ENCODE data around the gene CD84. TPM values are rescaled to one million over a fixed set of nuclear protein-coding genes. Genes with fewer than 3 reads are reported as not detected.
A peak's percentile ranks its signal among the peaks of the same experiment; 100 is the strongest.

Gene CD84
- total RNA-seq, 1 donor = not detected

DNA sequence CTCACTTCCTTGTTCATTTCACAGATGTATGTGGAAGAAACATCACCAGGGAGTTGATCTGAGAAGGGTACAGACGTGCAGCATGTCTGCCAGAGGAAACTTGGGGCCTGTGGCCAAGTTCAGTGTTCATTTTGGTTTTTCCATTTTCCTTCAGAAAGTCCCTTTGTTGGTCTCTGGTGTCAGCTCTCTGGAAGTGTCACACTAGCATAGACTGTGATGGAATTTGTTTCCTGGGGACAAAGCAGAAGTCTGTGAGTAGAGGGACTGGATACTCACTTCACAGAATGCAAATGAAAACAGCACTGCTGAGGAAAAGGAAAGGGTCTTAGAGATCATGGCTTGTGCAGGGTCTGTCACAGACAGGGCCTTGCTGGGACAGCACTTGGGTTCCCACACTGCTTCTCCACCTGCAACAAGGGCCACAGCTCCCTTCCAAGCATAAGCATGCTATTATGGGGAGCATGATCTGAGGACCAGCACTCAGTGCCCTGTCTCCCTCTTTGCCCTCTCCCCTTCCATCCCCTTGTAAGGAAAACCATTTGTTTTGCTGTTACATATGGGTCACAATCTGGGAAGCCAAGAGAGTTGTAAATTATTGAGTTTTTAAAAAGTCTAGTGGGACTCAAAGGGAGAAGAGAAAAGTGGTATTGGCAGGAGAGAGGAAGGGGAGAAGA lies 31.4 kb upstream of the CD84 start:
- H3K4me3 ChIP-seq (ENCODE audit: low read depth, low read length) = no peak overlapping the region
- TF ChIP-seq, protein P1, sequence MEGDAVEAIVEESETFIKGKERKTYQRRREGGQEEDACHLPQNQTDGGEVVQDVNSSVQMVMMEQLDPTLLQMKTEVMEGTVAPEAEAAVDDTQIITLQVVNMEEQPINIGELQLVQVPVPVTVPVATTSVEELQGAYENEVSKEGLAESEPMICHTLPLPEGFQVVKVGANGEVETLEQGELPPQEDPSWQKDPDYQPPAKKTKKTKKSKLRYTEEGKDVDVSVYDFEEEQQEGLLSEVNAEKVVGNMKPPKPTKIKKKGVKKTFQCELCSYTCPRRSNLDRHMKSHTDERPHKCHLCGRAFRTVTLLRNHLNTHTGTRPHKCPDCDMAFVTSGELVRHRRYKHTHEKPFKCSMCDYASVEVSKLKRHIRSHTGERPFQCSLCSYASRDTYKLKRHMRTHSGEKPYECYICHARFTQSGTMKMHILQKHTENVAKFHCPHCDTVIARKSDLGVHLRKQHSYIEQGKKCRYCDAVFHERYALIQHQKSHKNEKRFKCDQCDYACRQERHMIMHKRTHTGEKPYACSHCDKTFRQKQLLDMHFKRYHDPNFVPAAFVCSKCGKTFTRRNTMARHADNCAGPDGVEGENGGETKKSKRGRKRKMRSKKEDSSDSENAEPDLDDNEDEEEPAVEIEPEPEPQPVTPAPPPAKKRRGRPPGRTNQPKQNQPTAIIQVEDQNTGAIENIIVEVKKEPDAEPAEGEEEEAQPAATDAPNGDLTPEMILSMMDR (IDR thresholded peaks at IDR 0.05; ENCODE audit: insufficient read depth, low read length) = no peak
- no peak for DNase-seq (ENCODE audit: low read depth)

DNA sequence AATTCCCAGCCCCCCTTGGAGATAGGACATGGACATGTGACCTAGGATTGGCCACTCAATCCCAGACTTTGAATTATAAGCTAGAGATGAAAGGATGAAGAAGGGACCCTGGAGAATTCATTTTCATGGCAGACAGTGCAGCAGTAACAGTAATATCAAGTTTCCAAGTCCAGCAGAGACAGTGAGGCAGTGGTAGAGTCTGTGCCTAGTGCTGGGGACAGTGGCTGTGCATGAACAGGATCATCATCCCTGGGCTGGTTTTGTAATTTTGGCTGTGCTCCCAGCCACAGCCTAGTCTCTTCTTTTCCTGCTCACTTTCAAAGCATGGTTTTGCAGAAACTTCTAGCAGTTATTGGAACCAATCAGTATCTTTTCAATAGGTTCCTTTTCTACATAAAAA lies 29.6 kb upstream of the CD84 start:
- no peak overlapping the region for H3K4me3 ChIP-seq (ENCODE audit: low read depth, low read length)
- TF ChIP-seq, protein P1 (IDR thresholded peaks at IDR 0.05; ENCODE audit: insufficient read depth, low read length) = no peak
- DNase-seq (ENCODE audit: low read depth) = no peak

DNA sequence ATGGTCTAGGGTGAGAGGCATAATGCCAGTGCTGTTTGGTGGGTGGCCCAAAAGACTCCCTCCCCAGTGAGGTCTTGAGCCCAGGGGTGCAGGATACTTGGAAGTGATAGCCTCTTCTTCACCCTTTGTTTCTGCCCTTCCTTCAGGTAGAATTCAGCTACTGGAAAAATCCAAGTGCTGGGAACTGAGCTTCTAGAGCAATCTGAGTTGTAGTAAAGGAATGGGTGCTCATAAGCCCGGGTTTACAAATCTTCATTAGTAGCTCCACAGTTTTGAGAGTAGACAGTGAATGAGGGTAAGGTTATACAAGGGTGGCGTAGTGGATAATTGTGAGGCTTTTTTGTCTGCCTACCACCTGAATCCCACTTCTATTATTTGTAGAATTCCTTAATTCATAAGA lies 29.2 kb upstream of the CD84 start:
- TF ChIP-seq, protein P1 (IDR thresholded peaks at IDR 0.05; ENCODE audit: insufficient read depth, low read length) = no peak
- no peak for DNase-seq (ENCODE audit: low read depth)
- H3K4me3 ChIP-seq (ENCODE audit: low read depth, low read length) = no peak overlapping the region

DNA sequence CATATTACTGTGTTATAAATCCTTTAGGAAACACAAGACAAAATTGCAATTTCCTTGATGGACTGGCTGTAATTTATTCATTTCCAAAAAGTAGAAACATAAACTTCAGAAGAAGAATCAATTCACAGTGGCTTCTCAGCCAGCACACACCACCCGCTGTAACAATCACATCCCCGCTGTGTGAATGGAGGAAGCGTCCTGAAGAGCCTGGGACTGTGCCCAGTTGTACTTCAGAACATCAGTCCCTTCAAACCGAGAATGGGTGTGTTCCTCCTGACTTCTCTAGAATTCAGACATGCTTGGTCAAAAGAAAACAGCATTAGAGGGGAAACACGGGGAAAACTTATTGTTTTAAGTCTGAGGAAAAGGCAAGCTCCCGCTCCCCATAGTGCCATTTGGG lies 28.8 kb upstream of the CD84 start:
- TF ChIP-seq, protein P1 (IDR thresholded peaks at IDR 0.05; ENCODE audit: insufficient read depth, low read length) = no peak
- DNase-seq (ENCODE audit: low read depth) = no peak
- no peak overlapping the region for H3K4me3 ChIP-seq (ENCODE audit: low read depth, low read length)

DNA sequence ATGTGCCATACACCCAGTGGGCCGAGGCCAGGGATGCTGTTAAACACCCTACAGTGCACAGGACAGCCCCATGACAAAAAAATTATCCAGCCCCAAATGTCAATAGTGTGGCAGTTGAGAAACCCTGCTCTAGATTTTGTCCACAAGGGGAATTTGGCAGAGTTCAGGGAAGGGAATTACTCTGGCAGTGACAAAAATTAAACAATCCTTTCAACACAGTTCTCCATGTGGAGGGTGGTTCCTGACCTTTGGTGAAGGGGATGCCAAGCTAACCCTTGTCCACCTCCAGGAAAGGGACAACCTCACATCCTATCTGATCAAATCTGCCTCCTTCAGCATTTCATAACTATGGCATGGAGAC lies 28.4 kb upstream of the CD84 start:
- no peak for DNase-seq (ENCODE audit: low read depth)
- TF ChIP-seq, protein P1 (IDR thresholded peaks at IDR 0.05; ENCODE audit: insufficient read depth, low read length) = no peak
- no peak overlapping the region for H3K4me3 ChIP-seq (ENCODE audit: low read depth, low read length)

DNA sequence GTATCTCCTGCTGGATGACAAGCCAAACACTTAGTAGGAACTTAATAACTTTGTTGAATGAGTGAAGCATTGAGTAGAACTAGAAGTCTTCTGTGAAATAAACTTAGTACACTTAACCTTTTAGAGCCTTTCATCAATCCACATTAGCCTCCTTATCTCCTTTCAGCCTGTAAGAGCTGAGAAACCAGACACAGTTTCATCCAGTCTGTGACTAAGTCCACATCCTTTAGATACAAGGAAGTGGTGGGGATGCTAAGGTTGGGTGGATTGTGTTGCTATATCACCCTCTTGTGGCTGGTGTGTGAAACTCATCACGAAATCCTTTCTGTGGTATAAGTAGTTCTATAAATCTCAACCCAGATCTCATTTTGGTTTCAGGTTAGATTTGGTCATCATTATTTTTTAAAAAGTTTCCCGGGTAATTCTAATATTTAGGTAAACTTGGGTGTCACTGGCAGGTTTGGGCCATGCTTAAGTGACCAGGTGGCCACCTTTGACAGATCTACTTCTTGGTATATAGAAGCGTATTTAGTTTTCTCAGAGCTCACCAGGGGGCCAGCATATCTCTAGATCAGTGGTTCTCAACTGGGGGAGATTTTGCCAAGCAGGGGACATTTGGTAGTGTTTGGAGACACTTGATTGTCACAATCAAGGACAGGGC lies 27.8 kb upstream of the CD84 start:
- TF ChIP-seq, protein P1 (IDR thresholded peaks at IDR 0.05; ENCODE audit: insufficient read depth, low read length) = peak; percentile 66
- peak; percentile 79 for DNase-seq (ENCODE audit: low read depth)
- no peak overlapping the region for H3K4me3 ChIP-seq (ENCODE audit: low read depth, low read length)
